GM18511 (cell line): ENCODE data around the gene GSTT4.
"Not testable (repeated sequence)": the region's sequence is repeated elsewhere in the genome, so short reads cannot be mapped to it uniquely, and the experiment has no call there.

Experiments
- ATAC-seq: cut with Tn5 transposase; IDR thresholded peaks from one replicate; pipeline ENCODE4 v1.9.1; 2021; ENCODE audit warnings: mild to moderate bottlenecking, moderate library complexity; ENCODE audit not compliant: unreplicated experiment

Gene GSTT4

GRCh38 chr22:24026056-24026455 is 20.8 kb upstream of the GSTT4 start:
- ATAC-seq = no peak

GRCh38 chr22:24025475-24025874 is 20.2 kb upstream of the GSTT4 start:
- ATAC-seq = no peak

GRCh38 chr22:24024354-24024753 is 19.1 kb upstream of the GSTT4 start:
- no peak for ATAC-seq

GRCh38 chr22:24023204-24023789 is 18.0 kb upstream of the GSTT4 start:
- no peak for ATAC-seq

- ATAC-seq = no peak
Measured at GRCh38 chr22:24021304-24021703, 16.1 kb upstream of the GSTT4 start.

- no peak for ATAC-seq
Measured at GRCh38 chr22:24016156-24016555, 10.9 kb upstream of the GSTT4 start.

GRCh38 chr22:24011735-24012068 is 6.4 kb upstream of the GSTT4 start:
- no peak for ATAC-seq

GRCh38 chr22:24010018-24010391 is 4.8 kb upstream of the GSTT4 start:
- no peak for ATAC-seq

GRCh38 chr22:24009227-24010017 is 4.2 kb upstream of the GSTT4 start:
- no peak for ATAC-seq

GRCh38 chr22:24008381-24009226 is 3.4 kb upstream of the GSTT4 start:
- ATAC-seq = no peak

GRCh38 chr22:24008022-24008283 is 2.7 kb upstream of the GSTT4 start:
- no peak for ATAC-seq

- no peak for ATAC-seq
Measured at GRCh38 chr22:24007253-24008021, 2.2 kb upstream of the GSTT4 start.

GRCh38 chr22:24006914-24007214 is 1.6 kb upstream of the GSTT4 start:
- ATAC-seq = no peak

- no peak for ATAC-seq
Measured at GRCh38 chr22:24006207-24006913, 1.1 kb upstream of the GSTT4 start.

GRCh38 chr22:24003887-24004286 is 1.4 kb downstream of the GSTT4 start:
- ATAC-seq = no peak

- no peak for ATAC-seq
Measured at GRCh38 chr22:24002851-24003250, 2.4 kb downstream of the GSTT4 start.

GRCh38 chr22:24002272-24002671 is 3.0 kb downstream of the GSTT4 start:
- no peak for ATAC-seq

- no peak for ATAC-seq
Measured at GRCh38 chr22:24001314-24001713, 3.9 kb downstream of the GSTT4 start.

GRCh38 chr22:23999779-24000178 is 5.5 kb downstream of the GSTT4 start:
- ATAC-seq = not testable (repeated sequence)

GRCh38 chr22:23997092-23997491 is 8.2 kb downstream of the GSTT4 start:
- ATAC-seq = no peak

- not testable (repeated sequence) for ATAC-seq
Measured at GRCh38 chr22:23993581-23994177, 11.6 kb downstream of the GSTT4 start.
